ENCODE data around the gene LRRC3. TPM values are rescaled to one million over a fixed set of nuclear protein-coding genes. Genes with fewer than 3 reads are reported as not detected.

The LRRC3 gene
- total and polyA plus RNA-seq, 2 donors from 2014 or later, result 0.60 to 1.4 TPM

GRCh38 chr21:44499211-44499560, 43.9 kb downstream of the LRRC3 start:
- DNase-seq, result peak in 1 of 5 donors; percentile 62
- no peaks in the 10 kb centered on the region for H3K36me3 ChIP-seq (ENCODE audit: control insufficient read depth in 2 of 3, insufficient read depth in 3 of 3, low read length in 3 of 3)
- H3K9ac ChIP-seq (ENCODE audit: low read length in 3 of 3), result no peak overlapping the region
- FAIRE-seq, result no peak
- H3K9me3 ChIP-seq (ENCODE audit: control insufficient read depth in 2 of 3, insufficient read depth in 1 of 3, low read length in 3 of 3), result no peaks in the 10 kb centered on the region
- H3K4me1 ChIP-seq (ENCODE audit: control insufficient read depth in 2 of 3, insufficient read depth in 2 of 3, low read depth in 1 of 3, low read length in 3 of 3), result no peaks in the 10 kb centered on the region
- H3K27ac ChIP-seq (ENCODE audit: low read depth in 2 of 2, low read length in 2 of 2), result no peak overlapping the region
- no peaks in the 10 kb centered on the region for H3K27me3 ChIP-seq (ENCODE audit: control insufficient read depth, insufficient read depth, low read length)
- intact Hi-C loops (cut with DNase I), result no loop called here
- no peak overlapping the region for H3K4me3 ChIP-seq (ENCODE audit: low read length in 3 of 3)
- TF ChIP-seq, protein P1, sequence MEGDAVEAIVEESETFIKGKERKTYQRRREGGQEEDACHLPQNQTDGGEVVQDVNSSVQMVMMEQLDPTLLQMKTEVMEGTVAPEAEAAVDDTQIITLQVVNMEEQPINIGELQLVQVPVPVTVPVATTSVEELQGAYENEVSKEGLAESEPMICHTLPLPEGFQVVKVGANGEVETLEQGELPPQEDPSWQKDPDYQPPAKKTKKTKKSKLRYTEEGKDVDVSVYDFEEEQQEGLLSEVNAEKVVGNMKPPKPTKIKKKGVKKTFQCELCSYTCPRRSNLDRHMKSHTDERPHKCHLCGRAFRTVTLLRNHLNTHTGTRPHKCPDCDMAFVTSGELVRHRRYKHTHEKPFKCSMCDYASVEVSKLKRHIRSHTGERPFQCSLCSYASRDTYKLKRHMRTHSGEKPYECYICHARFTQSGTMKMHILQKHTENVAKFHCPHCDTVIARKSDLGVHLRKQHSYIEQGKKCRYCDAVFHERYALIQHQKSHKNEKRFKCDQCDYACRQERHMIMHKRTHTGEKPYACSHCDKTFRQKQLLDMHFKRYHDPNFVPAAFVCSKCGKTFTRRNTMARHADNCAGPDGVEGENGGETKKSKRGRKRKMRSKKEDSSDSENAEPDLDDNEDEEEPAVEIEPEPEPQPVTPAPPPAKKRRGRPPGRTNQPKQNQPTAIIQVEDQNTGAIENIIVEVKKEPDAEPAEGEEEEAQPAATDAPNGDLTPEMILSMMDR (IDR thresholded peaks at IDR 0.05; ENCODE audit: borderline replicate concordance, extremely low read depth, insufficient read depth), result no peak

DNA sequence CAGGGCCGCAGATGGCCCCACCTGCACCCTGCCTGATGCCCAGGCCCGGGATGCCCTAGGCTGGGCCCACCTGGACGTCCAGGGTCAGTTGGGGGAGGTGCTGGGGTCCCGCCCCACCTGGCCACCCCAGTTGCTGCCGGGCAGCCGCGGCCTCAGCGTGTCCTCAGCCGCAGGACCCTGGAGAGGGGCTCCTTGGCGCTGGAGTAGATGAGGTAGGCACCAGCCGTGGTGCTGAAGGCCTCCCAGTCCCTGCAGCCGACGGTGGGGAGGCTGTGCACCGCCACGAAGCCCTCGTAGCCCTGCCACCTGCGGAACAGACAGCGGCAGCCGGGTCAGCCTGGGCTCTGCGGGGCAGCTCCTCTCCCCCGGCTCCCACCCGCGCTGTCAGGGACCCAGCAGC, 44.3 kb downstream of the LRRC3 start:
- TF ChIP-seq, protein P1 (IDR thresholded peaks at IDR 0.05; ENCODE audit: borderline replicate concordance, extremely low read depth, insufficient read depth), result no peak
- H3K9ac ChIP-seq (ENCODE audit: low read length in 3 of 3), result no peak overlapping the region
- H3K9me3 ChIP-seq (ENCODE audit: control insufficient read depth in 2 of 3, insufficient read depth in 1 of 3, low read length in 3 of 3), result no peaks in the 10 kb centered on the region
- DNase-seq (peak in 1 of 5 donors; percentile 52), FAIRE-seq (no peak)
- intact Hi-C loops (cut with DNase I), result no loop called here
- no peaks in the 10 kb centered on the region for H3K36me3 ChIP-seq (ENCODE audit: control insufficient read depth in 2 of 3, insufficient read depth in 3 of 3, low read length in 3 of 3)
- H3K27me3 ChIP-seq (ENCODE audit: control insufficient read depth, insufficient read depth, low read length), result no peaks in the 10 kb centered on the region
- H3K4me1 ChIP-seq (ENCODE audit: control insufficient read depth in 2 of 3, insufficient read depth in 2 of 3, low read depth in 1 of 3, low read length in 3 of 3), result no peaks in the 10 kb centered on the region
- H3K4me3 ChIP-seq (ENCODE audit: low read length in 3 of 3), result no peak overlapping the region
- H3K27ac ChIP-seq (ENCODE audit: low read depth in 2 of 2, low read length in 2 of 2), result no peak overlapping the region

- Histone ChIP-seq H3K36me3 (ENCODE audit: control insufficient read depth in 2 of 3, insufficient read depth in 3 of 3, low read length in 3 of 3) (no peaks in the 10 kb centered on the region), H3K4me3 (ENCODE audit: low read length in 3 of 3) (no peak overlapping the region), H3K9me3 (ENCODE audit: control insufficient read depth in 2 of 3, insufficient read depth in 1 of 3, low read length in 3 of 3) (no peaks in the 10 kb centered on the region), H3K4me1 (ENCODE audit: control insufficient read depth in 2 of 3, insufficient read depth in 2 of 3, low read depth in 1 of 3, low read length in 3 of 3) (no peaks in the 10 kb centered on the region), H3K27me3 (ENCODE audit: control insufficient read depth, insufficient read depth, low read length) (no peaks in the 10 kb centered on the region), H3K27ac (ENCODE audit: low read depth in 2 of 2, low read length in 2 of 2) (no peak overlapping the region), H3K9ac (ENCODE audit: low read length in 3 of 3) (no peak overlapping the region)
- TF ChIP-seq, protein P1 (IDR thresholded peaks at IDR 0.05; ENCODE audit: borderline replicate concordance, extremely low read depth, insufficient read depth), result no peak
- intact Hi-C loops (cut with DNase I), result no loop called here
- FAIRE-seq (no peak), DNase-seq (peak in 1 of 5 donors; percentile 48)
Measured at GRCh38 chr21:44500111-44500510, 44.8 kb downstream of the LRRC3 start.
